ENCODE data around the gene ATRNL1.

GRCh38 chr10:115761166-115761565 lies 668.0 kb downstream of the ATRNL1 start:
- TF ChIP-seq CTCF (IDR thresholded peaks at IDR 0.05) (no peak), POLR2A (IDR thresholded peaks at IDR 0.05) (no peak)
